Hematopoietic multipotent progenitor cell treated with erythropoietin and hydrocortisone succinate and interleukin-3 and kit ligand, for 6 days (in vitro differentiated cells): ENCODE measurements around the gene PIK3R6.
A peak's percentile ranks its signal among the peaks of the same experiment; 100 is the strongest.

ENCODE experiments used
- DNase-seq: peaks from one replicate; pipeline ENCODE4 v3.0.0-alpha.2; 2015

The PIK3R6 gene

GRCh38 chr17:8894202-8894671 is 26.8 kb upstream of the PIK3R6 start:
- no peak for DNase-seq

GRCh38 chr17:8893621-8894201 is 26.2 kb upstream of the PIK3R6 start:
- no peak for DNase-seq

- no peak for DNase-seq
These were observed 25.6 kb upstream of the PIK3R6 start for GRCh38 chr17:8893059-8893458.

- DNase-seq = no peak
These were observed 24.8 kb upstream of the PIK3R6 start for GRCh38 chr17:8892338-8892690.

GRCh38 chr17:8890671-8891070 is 23.2 kb upstream of the PIK3R6 start:
- DNase-seq = no peak

GRCh38 chr17:8889458-8890210 is 22.2 kb upstream of the PIK3R6 start:
- DNase-seq = no peak

GRCh38 chr17:8888704-8889302 is 21.3 kb upstream of the PIK3R6 start:
- DNase-seq = no peak

- no peak for DNase-seq
These were observed 20.6 kb upstream of the PIK3R6 start for GRCh38 chr17:8887834-8888703.

GRCh38 chr17:8887301-8887700 is 19.8 kb upstream of the PIK3R6 start:
- DNase-seq = no peak

GRCh38 chr17:8885967-8886684 is 18.7 kb upstream of the PIK3R6 start:
- DNase-seq = no peak

- peak; percentile 48 for DNase-seq
These were observed 17.9 kb upstream of the PIK3R6 start for GRCh38 chr17:8885163-8885966.

- no peak for DNase-seq
These were observed 17.0 kb upstream of the PIK3R6 start for GRCh38 chr17:8884336-8884990.

- no peak for DNase-seq
These were observed 15.9 kb upstream of the PIK3R6 start for GRCh38 chr17:8883353-8883752.

GRCh38 chr17:8881606-8882005 is 14.1 kb upstream of the PIK3R6 start:
- no peak for DNase-seq

- no peak for DNase-seq
These were observed 13.0 kb upstream of the PIK3R6 start for GRCh38 chr17:8880466-8880865.

- DNase-seq = no peak
These were observed 11.9 kb upstream of the PIK3R6 start for GRCh38 chr17:8879410-8879809.

GRCh38 chr17:8877984-8878383 is 10.5 kb upstream of the PIK3R6 start:
- DNase-seq = no peak

- no peak for DNase-seq
These were observed 8.5 kb upstream of the PIK3R6 start for GRCh38 chr17:8875957-8876356.

GRCh38 chr17:8875436-8875835 is 8.0 kb upstream of the PIK3R6 start:
- DNase-seq = no peak

GRCh38 chr17:8873801-8874715 is 6.6 kb upstream of the PIK3R6 start:
- DNase-seq = no peak
